GM20000 (cell line): ENCODE data around the gene TATDN3.
A peak's percentile ranks its signal among the peaks of the same experiment; 100 is the strongest.
"Not testable (repeated sequence)": the region's sequence is repeated elsewhere in the genome, so short reads cannot be mapped to it uniquely, and the experiment has no call there.

Source experiments
- DNase-seq: peaks from one replicate; pipeline ENCODE4 v3.0.0; 2012; ENCODE audit warnings: low spot score
- CTCF ChIP-seq: IDR thresholded peaks from 2 replicates; pipeline ENCODE4 v1.5.1; 2012; ENCODE audit warnings: mild to moderate bottlenecking, control low read depth; ENCODE audit errors: extremely low read depth, missing control alignments

The TATDN3 gene

DNA sequence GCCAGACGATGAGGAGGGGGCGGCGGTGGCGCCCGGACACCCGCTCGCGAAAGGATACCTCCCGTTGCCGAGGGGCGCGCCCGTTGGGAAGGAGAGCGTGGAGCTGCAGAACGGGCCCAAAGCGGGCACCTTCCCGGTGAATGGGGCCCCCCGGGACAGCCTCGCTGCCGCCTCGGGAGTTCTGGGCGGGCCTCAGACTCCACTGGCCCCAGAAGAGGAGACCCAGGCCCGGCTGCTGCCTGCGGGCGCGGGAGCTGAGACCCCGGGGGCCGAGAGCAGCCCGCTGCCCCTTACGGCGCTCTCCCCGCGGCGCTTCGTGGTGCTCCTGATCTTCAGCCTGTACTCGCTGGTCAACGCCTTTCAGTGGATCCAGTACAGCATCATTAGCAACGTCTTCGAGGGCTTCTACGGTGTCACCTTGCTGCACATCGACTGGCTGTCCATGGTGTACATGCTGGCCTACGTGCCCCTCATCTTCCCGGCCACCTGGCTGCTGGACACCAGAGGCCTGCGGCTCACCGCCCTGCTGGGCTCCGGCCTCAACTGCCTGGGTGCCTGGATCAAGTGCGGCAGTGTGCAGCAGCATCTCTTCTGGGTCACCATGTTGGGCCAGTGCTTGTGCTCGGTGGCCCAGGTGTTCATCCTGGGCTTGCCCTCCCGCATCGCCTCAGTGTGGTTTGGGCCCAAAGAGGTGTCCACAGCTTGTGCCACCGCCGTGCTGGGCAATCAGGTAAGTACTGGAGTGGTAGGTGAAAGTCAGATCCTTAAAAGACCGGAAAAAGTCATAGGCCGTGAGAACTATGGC lies 67.0 kb downstream of the TATDN3 start:
- TF ChIP-seq CTCF = no peak
- peak; percentile 56 for DNase-seq

DNA sequence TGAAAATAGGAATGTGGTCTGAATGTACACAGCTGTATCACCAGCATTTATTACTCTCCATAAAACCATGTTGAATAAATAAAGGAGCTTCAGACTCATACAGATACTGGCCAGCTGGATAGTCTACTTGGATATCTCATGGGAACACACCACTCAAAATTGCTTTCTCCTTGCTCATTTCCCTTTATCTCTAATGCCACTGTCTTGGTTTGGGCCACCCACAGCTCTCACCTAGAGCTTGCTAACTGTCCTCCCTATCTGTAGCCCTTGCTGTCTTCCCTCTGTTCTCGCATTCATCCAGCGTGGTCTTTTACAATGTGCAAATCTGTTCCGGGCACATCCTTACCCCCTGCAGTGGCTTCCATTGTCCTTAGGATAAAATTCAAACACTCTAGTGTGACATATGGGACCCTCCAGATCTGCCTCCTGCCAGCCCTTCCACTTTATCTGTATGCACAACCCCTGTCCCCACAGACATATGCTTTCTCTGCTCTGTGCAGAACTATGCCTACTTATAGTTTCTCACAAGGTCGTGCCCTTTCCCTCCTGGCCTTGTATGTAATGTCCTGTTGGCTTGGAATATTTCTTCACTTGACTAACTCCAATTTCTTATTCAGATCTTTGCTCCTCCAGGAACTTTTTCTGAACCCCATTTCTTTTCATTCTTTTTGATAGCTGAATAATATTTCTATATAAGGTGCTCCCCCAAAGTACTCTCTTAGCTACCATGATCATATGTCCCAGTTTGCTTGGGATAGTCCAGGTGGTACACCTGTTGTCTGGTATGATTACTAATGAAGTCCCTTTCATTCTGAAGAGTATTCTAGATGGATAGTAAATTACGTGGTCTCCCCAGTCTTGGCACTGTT lies 69.3 kb downstream of the TATDN3 start:
- no peak for DNase-seq
- no peak for TF ChIP-seq CTCF

- no peak for DNase-seq
- TF ChIP-seq CTCF = no peak
Observed at GRCh38 chr1:212862111-212862690, 70.5 kb downstream of the TATDN3 start.

DNA sequence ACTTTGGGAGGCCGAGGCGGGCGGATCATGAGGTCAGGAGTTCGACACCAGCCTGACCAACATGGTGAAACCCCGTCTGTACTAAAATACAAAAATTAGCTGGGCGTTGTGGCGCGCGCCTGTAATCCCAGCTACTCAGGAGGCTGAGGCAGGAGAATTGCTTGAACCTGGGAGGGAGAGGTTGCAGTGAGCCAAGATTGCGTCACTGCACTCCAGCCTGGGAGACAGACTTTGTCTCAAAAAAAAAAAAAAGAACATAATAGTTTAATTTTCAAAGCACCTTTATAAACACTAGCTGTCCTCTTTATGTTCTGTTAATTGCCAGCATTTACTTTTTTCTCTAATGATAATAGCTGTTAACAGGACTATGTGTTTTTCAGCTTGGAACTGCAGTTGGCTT lies 71.7 kb downstream of the TATDN3 start:
- not testable (repeated sequence) for DNase-seq

DNA sequence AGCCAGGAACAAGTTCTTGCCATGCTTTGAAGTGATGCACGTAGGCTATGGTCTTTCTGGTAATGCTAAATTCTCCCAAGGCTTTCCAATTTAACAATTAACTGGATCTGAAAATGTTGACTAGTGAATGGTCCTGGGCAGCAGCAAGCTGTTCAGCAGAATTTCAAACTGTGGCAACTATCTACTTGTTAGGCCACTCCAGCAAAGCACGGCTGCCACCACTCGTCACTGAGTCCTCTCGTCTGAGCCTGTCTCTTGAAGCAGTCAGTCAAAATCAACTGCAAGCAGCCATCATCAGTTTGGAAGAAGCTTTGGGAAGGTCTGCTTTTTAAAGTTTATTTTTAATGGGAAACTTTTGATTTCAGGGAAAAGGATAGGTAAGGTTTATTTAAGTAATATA lies 72.5 kb downstream of the TATDN3 start:
- no peak for DNase-seq
- TF ChIP-seq CTCF = no peak
